ENCODE results near the gene ANTXR2.

- TF ChIP-seq, protein P1, sequence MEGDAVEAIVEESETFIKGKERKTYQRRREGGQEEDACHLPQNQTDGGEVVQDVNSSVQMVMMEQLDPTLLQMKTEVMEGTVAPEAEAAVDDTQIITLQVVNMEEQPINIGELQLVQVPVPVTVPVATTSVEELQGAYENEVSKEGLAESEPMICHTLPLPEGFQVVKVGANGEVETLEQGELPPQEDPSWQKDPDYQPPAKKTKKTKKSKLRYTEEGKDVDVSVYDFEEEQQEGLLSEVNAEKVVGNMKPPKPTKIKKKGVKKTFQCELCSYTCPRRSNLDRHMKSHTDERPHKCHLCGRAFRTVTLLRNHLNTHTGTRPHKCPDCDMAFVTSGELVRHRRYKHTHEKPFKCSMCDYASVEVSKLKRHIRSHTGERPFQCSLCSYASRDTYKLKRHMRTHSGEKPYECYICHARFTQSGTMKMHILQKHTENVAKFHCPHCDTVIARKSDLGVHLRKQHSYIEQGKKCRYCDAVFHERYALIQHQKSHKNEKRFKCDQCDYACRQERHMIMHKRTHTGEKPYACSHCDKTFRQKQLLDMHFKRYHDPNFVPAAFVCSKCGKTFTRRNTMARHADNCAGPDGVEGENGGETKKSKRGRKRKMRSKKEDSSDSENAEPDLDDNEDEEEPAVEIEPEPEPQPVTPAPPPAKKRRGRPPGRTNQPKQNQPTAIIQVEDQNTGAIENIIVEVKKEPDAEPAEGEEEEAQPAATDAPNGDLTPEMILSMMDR (IDR thresholded peaks at IDR 0.05; ENCODE audit: low read length), result no peak
- TF ChIP-seq EZH2 (optimal IDR thresholded peaks at IDR 0.05; ENCODE audit: low read depth, low read length), result no peak
- TF ChIP-seq EZH2phosphoT487 (IDR thresholded peaks at IDR 0.05; ENCODE audit: low read length), result no peak
Observed at GRCh38 chr4:80082693-80083092, 9.7 kb upstream of the ANTXR2 start.

All from MM.1S (cell line).